GM18909 (cell line): ENCODE data around the gene KDM6B.

Experiments
- ATAC-seq: cut with Tn5 transposase; IDR thresholded peaks from one replicate; pipeline ENCODE4 v1.9.1; 2021; ENCODE audit warnings: mild to moderate bottlenecking; ENCODE audit not compliant: unreplicated experiment, poor library complexity

KDM6B gene

GRCh38 chr17:7867881-7868329, 33.9 kb downstream of the KDM6B start:
- no peak for ATAC-seq

- ATAC-seq: no peak
Measured at GRCh38 chr17:7873051-7873450, 39.0 kb downstream of the KDM6B start.

GRCh38 chr17:7875804-7876370, 41.9 kb downstream of the KDM6B start:
- no peak for ATAC-seq

- no peak for ATAC-seq
Measured at GRCh38 chr17:7878234-7878633, 44.2 kb downstream of the KDM6B start.

- ATAC-seq: no peak
Measured at GRCh38 chr17:7880076-7880868, 46.3 kb downstream of the KDM6B start.

- no peak for ATAC-seq
Measured at GRCh38 chr17:7881276-7882054, 47.4 kb downstream of the KDM6B start.

GRCh38 chr17:7882068-7882467, 48.1 kb downstream of the KDM6B start:
- ATAC-seq: no peak

- ATAC-seq: no peak
Measured at GRCh38 chr17:7882629-7883028, 48.6 kb downstream of the KDM6B start.
